ENCODE measurements around the gene AP4S1. TPM values are rescaled to one million over a fixed set of nuclear protein-coding genes. Genes with fewer than 3 reads are reported as not detected.

AP4S1 gene
- total and polyA plus RNA-seq, 2 of the 8 experiments (the other 6 are each of a cell fraction or from before 2014, with no cell fraction given): 2.8 to 9.9 TPM

DNA sequence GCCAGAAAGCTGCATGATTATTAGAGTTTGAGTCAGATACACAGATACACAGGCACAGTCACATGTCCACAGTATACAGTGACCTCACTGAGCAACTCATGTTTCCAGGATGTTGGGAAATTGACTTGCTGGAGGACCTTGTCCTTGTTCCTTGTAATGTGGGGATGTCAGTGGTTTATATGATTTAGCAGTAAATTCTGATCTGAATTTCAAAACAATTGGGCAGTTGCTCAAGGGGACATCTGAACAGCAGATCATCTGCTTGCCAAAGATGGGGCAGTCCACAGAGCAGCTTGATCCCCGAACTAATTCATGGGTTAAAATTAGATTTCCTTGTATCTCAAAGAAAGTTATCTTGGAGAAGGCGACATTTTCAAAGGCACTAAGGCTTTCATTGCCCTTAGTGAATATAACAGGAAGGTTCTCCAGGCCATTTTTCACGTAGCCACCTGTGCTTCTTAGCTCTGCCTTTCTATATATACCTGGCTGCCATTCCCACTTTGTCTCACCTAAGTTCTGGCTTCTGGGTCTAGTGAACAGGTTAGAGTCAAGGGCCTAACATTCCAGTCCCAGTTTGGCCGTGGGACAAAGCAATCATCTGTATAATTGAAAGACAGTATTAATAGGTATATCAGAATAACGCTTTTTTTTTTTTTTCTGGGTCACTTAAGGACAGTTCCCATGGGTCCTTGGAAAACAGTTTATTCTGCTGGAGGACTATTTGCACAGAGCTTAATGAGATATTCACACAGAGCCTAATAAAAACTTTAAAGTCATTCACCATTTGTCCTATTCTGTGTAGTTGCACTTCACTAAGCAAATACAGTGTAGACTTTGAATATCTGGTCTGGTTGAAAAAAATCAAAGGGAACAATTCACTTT, 65.7 kb downstream of the AP4S1 start:
- no peaks in the 10 kb centered on the region for H3K27me3 ChIP-seq (replicated peaks in 1 of 4; ENCODE audit: control insufficient read depth in 3 of 4, extremely low read depth in 1 of 4, insufficient read depth in 3 of 4, low read length in 3 of 4)
- H2BK12ac ChIP-seq (ENCODE audit: low read depth, low read length): no peak overlapping the region
- no peaks in the 10 kb centered on the region for H4K20me1 ChIP-seq (replicated peaks in 1 of 2; ENCODE audit: control insufficient read depth in 1 of 2, insufficient read depth in 2 of 2, low read length in 2 of 2)
- no peak overlapping the region for H2BK20ac ChIP-seq (ENCODE audit: low read length)
- WGBS, 2 experiments (ENCODE audit: extremely low coverage in 1 of 2, insufficient coverage in 1 of 2, insufficient read length in 1 of 2, insufficient replicate concordance in 2 of 2, low coverage in 1 of 2, low lambda C conversion rate in 2 of 2, missing lambda C conversion rate in 1 of 2): 93% methylated on average over 5 of the region's 5 CpGs; no CpG with 5 or more reads in 1 of the 2 experiments
- no peak overlapping the region for H4K8ac ChIP-seq (ENCODE audit: extremely low read depth, insufficient read depth, low read length)
- H2BK15ac ChIP-seq (ENCODE audit: low read length): no peak overlapping the region
- H3K79me2 ChIP-seq (ENCODE audit: control insufficient read depth in 1 of 2, insufficient read depth in 2 of 2, low read length in 2 of 2): no peaks in the 10 kb centered on the region
- no peaks in the 10 kb centered on the region for H3K4me1 ChIP-seq (replicated peaks in 1 of 4; ENCODE audit: control insufficient read depth in 3 of 4, insufficient read depth in 4 of 4, low read length in 3 of 4)
- no peak overlapping the region for H3K4ac ChIP-seq (replicated peaks; ENCODE audit: insufficient read length, low read depth, low read length)
- DNase-seq (ENCODE audit: low read depth in 1 of 2, low spot score in 2 of 2): no peak
- ChIA-PET POLR2A (ENCODE audit: partially characterized antibody) (interaction anchor here (2.1 kb wide), 1 partner anchor 8 kb away, joined by 4 read pairs; no protein-coding TSS in a partner anchor), CTCF (ENCODE audit: partially characterized antibody) (interaction anchor here (0.9 to 1.7 kb wide), 4 partner anchors 8 to 110 kb away, joined by 4 to 8 read pairs (median 4); no protein-coding TSS in a partner anchor)
- no peak overlapping the region for H4K91ac ChIP-seq (replicated peaks; ENCODE audit: insufficient read length, low read length)
- H3K9ac ChIP-seq (replicated peaks in 1 of 4; ENCODE audit: extremely low read depth in 1 of 4, low read depth in 3 of 4, low read length in 3 of 4): no peak overlapping the region
- no peak overlapping the region for H4K5ac ChIP-seq (ENCODE audit: insufficient read length, low read depth, low read length)
- H2AK5ac ChIP-seq (ENCODE audit: low read depth, low read length): no peak overlapping the region
- H3K14ac ChIP-seq (ENCODE audit: insufficient read length): no peak overlapping the region
- no peaks in the 10 kb centered on the region for H3K9me3 ChIP-seq (ENCODE audit: insufficient read depth in 2 of 2, low read depth in 1 of 2, low read length in 1 of 2)
- H3K56ac ChIP-seq (replicated peaks; ENCODE audit: insufficient read length, low read depth, low read length): no peak overlapping the region
- H3K18ac ChIP-seq (ENCODE audit: extremely low read depth, low read length): no peak overlapping the region
- no peaks in the 10 kb centered on the region for H3K79me1 ChIP-seq (ENCODE audit: low read depth, low read length)
- H3K36me3 ChIP-seq (ENCODE audit: control insufficient read depth in 2 of 4, insufficient read depth in 4 of 4, low read length in 3 of 4): no peaks in the 10 kb centered on the region
- FAIRE-seq: no peak
- H2BK120ac ChIP-seq (replicated peaks; ENCODE audit: low read depth, low read length): no peak overlapping the region
- no peak overlapping the region for H3K23ac ChIP-seq (ENCODE audit: insufficient read length)
- no peak overlapping the region for H2BK5ac ChIP-seq (ENCODE audit: low read depth, low read length)
- H3K27ac ChIP-seq (ENCODE audit: low read depth, low read length): no peak overlapping the region
- H2AFZ ChIP-seq (ENCODE audit: low read length): no peak overlapping the region
- no peaks in the 10 kb centered on the region for H3K23me2 ChIP-seq (ENCODE audit: low read depth, low read length)
- no peak overlapping the region for H3K4me3 ChIP-seq (ENCODE audit: extremely low read depth in 1 of 4, insufficient read depth in 2 of 4, low read depth in 3 of 4, low read length in 4 of 4)
- H3K4me2 ChIP-seq (ENCODE audit: insufficient read depth in 1 of 2, low read depth in 2 of 2, low read length in 2 of 2): no peak overlapping the region
- TF ChIP-seq TBP (IDR thresholded peaks at IDR 0.05; ENCODE audit: low read depth, low read length) (no peak), RAD21 (IDR thresholded peaks at IDR 0.05 in 1 of 2, conservative IDR thresholded peaks at IDR 0.05 in 1 of 2; ENCODE audit: low read depth in 2 of 2, low read length in 2 of 2) (no peak), FOSL1 (IDR thresholded peaks at IDR 0.05; ENCODE audit: insufficient read depth, low read depth, low read length) (no peak), CBX5 (IDR thresholded peaks at IDR 0.05; ENCODE audit: low read depth, low read length) (no peak), EP300 (IDR thresholded peaks at IDR 0.05; ENCODE audit: borderline replicate concordance in 1 of 2, low read depth in 2 of 2, low read length in 2 of 2) (no peak), CEBPB (IDR thresholded peaks at IDR 0.05; ENCODE audit: low read depth, low read length) (no peak), SIN3A (conservative IDR thresholded peaks at IDR 0.05 in 1 of 2, IDR thresholded peaks at IDR 0.05 in 1 of 2; ENCODE audit: low read depth in 1 of 2, low read length in 2 of 2) (no peak), TAF7 (optimal IDR thresholded peaks at IDR 0.05; ENCODE audit: borderline replicate concordance, low read depth, low read length) (no peak), NANOG (IDR thresholded peaks at IDR 0.05; ENCODE audit: insufficient read depth, low read depth, low read length, poor library complexity, severe bottlenecking) (no peak), RBBP5 (IDR thresholded peaks at IDR 0.05; ENCODE audit: borderline replicate concordance, low read depth, low read length) (no peak), ASH2L (IDR thresholded peaks at IDR 0.05; ENCODE audit: low read length) (no peak)
